GM21737 (cell line): ENCODE data around the gene MLST8.

Experiments
- ATAC-seq: cut with Tn5 transposase; IDR thresholded peaks from one replicate; pipeline ENCODE4 v1.9.1; 2021; ENCODE audit warnings: mild to moderate bottlenecking, moderate library complexity; ENCODE audit not compliant: unreplicated experiment

The MLST8 gene

GRCh38 chr16:2205104-2205966, at the start of gene MLST8:
MLST8 (plus strand) TSS chr16:2205454; CDS start chr16:2206086, 632 bp downstream.
- peak; percentile 54 for ATAC-seq

- ATAC-seq = no peak
Observed at GRCh38 chr16:2155977-2156848, 49.0 kb upstream of the MLST8 start.

DNA sequence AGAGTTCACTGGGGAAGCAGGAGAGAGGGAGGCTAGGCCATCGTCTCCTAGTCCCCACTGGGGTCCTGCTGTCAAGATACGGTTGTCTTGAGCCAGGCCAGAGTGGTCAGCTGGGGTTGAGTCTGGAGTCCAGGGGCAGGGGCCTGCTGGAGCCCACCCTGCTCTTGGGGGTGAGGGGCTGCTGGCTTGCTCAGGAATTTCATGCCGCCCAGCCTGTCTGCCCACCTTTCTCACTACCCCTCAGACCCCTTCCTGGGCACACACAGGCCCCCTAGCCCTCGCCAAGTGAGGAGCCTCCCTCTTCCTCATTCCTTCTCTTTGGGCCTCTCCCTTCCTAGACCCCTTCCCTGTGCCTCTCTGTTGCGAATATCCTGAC, 48.4 kb upstream of the MLST8 start:
- no peak for ATAC-seq

GRCh38 chr16:2157480-2158261, 47.6 kb upstream of the MLST8 start:
- ATAC-seq = no peak

DNA sequence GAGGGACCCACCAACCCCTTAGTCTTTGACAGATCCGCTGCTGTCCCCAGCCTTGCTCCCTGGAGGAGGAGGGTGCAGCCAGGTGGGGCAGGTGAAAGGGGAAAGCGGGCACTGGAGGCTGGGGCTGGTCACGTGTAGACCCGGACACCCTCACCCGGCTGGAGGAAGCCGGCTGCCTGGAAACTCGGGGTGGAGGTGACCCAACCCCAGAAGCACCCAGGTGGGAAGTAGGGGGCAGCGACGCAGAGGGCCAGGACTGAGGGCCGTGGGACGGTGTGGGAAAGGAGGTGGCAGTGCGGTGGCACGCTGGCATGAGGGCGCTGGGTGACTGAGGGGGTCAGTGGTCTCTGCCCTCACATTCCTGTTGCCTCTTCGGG, 47.0 kb upstream of the MLST8 start:
- ATAC-seq = no peak

DNA sequence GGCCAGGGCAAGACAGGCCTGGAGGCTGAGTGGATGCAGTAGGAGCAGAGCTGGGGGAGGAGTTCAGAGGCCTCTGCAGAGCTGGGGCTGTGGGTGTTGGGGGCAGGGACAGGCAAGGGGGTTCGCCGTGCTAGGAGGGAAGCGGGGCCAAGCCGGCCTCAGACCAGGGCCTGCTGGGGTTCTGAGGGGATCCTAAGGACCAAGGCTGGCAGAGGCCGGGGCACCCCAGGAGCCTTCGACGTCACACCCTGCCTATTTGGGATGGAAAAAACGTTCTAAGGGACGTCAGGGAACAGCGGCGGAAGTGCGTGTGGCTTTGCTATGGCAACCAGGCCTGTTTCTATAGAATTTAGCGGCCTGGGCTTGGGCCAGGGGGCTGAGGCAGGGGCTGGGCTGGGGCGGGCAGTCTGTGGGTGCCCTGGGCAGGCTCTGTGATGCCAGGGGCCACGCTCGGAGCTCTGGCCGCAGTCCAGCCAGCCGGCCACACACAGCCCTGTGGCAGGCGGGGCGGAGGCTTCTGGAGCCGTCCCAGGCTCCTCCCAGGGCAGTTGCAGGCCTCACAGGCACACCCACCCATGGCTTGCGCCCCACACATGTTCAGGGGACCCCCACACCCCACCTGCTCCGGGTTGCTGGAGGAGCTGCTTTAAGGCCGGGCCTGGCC, 45.9 kb upstream of the MLST8 start:
- ATAC-seq = no peak

DNA sequence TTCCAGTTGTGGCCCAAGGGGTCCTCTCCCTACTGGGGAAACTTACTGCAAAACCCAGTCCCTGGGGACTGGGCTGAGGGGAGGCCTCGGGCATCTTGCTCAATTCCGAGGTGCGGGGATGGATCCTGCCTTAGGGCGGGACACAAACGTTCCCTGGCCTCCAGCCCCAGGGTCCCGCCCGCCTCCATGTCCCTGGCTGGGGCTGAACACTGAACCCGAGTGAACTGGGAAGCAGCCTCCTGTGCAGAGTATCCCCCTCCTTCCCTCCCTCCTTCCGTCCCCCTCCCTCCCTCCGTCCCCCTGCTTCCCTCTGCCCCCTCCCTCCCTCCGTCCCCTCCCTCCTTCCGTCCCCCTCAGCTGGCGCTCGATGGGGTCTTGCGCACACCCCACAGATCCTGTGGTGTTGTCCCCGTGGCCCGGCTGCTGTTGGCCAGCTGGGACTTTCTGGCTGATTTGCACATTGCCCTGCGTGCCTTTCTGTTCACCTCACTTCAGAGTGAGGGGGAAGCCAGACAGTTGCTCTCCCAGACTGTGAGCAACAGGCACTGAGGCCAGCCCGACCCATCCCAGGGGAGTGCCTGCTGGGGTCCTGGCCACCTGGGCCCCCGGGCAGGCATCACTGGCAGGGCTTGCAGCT, 44.2 kb upstream of the MLST8 start:
- no peak for ATAC-seq

- ATAC-seq = no peak
Observed at GRCh38 chr16:2161911-2162310, 43.3 kb upstream of the MLST8 start.

- ATAC-seq = no peak
Observed at GRCh38 chr16:2162676-2163118, 42.6 kb upstream of the MLST8 start.

- ATAC-seq = no peak
Observed at GRCh38 chr16:2163211-2163881, 41.9 kb upstream of the MLST8 start.

GRCh38 chr16:2165861-2166260, 39.4 kb upstream of the MLST8 start:
- ATAC-seq = no peak

- no peak for ATAC-seq
Observed at GRCh38 chr16:2166263-2167067, 38.8 kb upstream of the MLST8 start.

DNA sequence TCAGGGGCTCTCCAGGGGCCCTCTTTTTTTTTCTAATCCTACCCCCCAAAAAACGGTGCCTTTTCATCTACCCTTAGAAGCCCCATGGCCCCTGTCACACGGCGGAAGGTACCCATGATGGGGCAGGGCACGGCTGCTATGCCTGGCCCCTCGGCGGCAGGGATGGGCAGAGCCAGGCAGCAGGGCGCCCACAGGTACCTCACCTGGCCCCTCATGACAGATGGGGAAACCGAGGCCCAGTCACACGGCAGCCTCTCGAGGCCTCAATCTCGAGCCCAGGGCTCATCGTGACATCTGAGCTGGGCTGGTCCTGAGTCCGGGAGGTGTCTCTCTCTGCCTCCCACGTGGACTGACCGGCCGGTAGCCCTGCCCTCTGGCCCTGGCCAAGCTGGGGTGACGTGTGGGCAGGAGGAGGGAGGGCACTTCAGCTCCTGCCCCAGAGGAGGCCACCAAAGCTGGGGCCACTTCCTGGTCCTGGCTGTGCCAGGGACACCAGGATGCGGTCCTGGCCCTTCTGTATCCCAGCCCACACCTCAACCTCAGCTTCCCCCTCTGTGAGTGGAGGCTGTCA, 38.1 kb upstream of the MLST8 start:
- ATAC-seq = no peak

DNA sequence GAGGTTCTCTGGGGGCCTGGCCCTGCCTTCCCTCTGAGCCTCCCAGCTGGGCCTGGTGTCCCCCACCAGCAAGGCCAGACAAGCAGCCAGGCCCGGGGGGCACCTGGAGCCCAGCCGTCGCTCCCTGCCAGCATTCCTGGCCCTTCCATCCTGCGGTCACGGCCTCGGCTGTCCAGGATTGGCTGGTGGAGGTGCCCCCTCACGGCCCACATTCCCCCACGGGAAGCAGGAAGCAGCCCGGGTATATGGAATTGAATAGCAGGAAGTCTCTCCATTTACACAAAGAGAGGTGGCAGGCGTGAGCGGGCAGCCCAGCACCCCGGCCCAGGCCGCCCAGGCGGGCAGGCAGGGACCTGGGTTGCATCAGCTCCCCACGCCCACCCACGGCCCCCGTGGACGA, 35.2 kb upstream of the MLST8 start:
- ATAC-seq = no peak

GRCh38 chr16:2170587-2171435, 34.4 kb upstream of the MLST8 start:
- no peak for ATAC-seq

GRCh38 chr16:2171601-2172178, 33.6 kb upstream of the MLST8 start:
- ATAC-seq = no peak

DNA sequence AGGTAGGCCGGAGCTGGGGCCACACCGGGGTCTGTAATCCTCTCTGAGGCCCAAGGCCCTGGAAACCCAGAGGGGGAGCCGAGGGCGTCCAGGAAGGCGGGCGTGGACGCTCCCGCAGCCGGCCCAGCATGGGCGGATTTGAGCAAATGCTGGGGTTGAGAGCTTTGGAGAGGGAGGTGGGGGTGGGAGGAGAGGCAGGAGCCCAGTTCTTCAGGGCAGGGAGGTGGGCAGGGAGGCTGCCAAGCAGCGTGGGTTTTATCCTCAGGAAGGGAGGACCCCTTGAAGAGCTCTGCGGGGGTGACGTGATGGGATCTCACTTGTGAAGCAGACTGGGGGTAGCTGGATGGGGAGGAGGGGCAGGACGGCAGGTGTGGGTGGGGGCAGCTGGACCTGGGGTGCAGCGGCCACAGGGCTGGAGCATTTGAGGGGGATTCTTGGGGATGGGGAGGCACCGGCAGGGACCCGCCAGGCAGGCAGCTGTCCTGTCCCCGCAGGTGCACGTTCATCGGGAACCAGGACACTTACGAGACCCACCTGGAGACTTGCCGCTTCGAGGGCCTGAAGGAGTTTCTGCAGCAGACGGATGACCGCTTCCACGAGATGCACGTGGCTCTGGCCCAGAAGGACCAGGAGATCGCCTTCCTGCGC, 32.4 kb upstream of the MLST8 start:
- ATAC-seq = no peak
